DND-41 (cell line): ENCODE measurements around the gene MEGF9.

ENCODE experiments used
- CTCF ChIP-seq: IDR thresholded peaks from 2 replicates; pipeline ENCODE4 v1.5.1; 2012; ENCODE audit warnings: borderline replicate concordance, low read length, moderate library complexity, mild to moderate bottlenecking; ENCODE audit not compliant: poor library complexity, severe bottlenecking; ENCODE audit errors: extremely low read depth
- EZH2 ChIP-seq: IDR thresholded peaks from 3 replicates; pipeline ENCODE4 v1.6.1; 2012; ENCODE audit warnings: borderline replicate concordance, low read depth, mild to moderate bottlenecking, moderate library complexity, low read length, inconsistent platforms; ENCODE audit not compliant: severe bottlenecking

GRCh38 chr9:120696551-120697230, 17.6 kb downstream of the MEGF9 start:
- TF ChIP-seq CTCF (no peak), EZH2 (no peak)
